ENCODE measurements around the gene MCRIP1. TPM values are rescaled to one million over a fixed set of nuclear protein-coding genes. Genes with fewer than 3 reads are reported as not detected.

The MCRIP1 gene
- total and polyA plus RNA-seq, 2 of the 13 experiments (the other 11 are each of a cell fraction or from before 2014, with no cell fraction given): 79.7 to 84.9 TPM

DNA sequence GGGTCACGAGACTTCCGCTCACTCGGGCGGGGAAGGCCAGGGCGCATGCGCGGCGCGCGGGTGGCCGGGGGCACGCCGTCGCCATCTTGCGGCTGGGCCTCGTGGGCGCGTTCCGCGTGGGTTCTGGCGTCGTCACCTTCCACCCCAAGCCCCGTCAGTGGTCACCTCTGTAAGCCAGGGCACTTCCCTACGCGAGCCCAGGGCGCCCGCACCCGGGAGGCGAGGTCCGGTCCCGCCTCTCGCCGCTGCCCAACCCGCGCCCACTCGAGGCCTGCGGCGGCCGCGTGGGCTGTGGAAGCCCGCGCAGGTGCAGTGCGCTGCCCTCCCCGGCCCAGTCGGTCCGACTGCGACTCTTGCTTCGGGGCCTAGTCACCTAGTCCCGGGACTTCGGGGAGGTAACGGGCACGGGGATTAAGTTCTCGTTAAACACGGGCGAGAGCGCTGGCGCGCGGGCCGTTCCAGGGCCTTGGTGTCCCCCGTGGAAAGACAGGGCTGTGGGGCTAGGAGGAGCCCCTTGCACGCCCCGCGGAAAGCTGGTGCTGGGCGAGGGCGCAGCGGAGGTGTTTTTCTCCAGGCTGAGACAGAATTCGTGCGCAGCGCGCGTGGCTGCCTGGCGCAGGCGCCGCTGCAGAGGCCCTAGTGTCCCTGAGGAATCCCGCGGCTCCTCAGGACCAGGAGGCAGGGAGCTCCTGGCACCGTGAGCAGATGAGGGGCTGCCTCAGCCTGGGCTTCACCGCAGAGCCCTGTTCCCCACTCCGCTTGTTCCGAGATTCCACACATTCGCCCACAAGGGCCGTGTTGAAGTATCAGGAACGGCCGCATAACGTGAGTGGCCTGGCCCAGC is 38.5 kb upstream of the MCRIP1 start (continued):
- TF ChIP-seq, protein P1, sequence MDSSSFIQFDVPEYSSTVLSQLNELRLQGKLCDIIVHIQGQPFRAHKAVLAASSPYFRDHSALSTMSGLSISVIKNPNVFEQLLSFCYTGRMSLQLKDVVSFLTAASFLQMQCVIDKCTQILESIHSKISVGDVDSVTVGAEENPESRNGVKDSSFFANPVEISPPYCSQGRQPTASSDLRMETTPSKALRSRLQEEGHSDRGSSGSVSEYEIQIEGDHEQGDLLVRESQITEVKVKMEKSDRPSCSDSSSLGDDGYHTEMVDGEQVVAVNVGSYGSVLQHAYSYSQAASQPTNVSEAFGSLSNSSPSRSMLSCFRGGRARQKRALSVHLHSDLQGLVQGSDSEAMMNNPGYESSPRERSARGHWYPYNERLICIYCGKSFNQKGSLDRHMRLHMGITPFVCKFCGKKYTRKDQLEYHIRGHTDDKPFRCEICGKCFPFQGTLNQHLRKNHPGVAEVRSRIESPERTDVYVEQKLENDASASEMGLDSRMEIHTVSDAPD (CRISPR knock-in tag; IDR thresholded peaks at IDR 0.05): 0 out of 2 replicates have a peak, but pooled peaks have one; percentile 42
- TF ChIP-seq, protein P2, sequence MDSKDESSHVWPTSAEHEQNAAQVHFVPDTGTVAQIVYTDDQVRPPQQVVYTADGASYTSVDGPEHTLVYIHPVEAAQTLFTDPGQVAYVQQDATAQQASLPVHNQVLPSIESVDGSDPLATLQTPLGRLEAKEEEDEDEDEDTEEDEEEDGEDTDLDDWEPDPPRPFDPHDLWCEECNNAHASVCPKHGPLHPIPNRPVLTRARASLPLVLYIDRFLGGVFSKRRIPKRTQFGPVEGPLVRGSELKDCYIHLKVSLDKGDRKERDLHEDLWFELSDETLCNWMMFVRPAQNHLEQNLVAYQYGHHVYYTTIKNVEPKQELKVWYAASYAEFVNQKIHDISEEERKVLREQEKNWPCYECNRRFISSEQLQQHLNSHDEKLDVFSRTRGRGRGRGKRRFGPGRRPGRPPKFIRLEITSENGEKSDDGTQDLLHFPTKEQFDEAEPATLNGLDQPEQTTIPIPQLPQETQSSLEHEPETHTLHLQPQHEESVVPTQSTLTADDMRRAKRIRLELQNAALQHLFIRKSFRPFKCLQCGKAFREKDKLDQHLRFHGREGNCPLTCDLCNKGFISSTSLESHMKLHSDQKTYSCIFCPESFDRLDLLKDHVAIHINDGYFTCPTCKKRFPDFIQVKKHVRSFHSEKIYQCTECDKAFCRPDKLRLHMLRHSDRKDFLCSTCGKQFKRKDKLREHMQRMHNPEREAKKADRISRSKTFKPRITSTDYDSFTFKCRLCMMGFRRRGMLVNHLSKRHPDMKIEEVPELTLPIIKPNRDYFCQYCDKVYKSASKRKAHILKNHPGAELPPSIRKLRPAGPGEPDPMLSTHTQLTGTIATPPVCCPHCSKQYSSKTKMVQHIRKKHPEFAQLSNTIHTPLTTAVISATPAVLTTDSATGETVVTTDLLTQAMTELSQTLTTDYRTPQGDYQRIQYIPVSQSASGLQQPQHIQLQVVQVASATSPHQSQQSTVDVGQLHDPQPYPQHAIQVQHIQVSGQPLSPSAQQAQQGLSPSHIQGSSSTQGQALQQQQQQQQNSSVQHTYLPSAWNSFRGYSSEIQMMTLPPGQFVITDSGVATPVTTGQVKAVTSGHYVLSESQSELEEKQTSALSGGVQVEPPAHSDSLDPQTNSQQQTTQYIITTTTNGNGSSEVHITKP (CRISPR knock-in tag; IDR thresholded peaks at IDR 0.05; ENCODE audit: low read depth): no peak
- TF ChIP-seq NFE2L1 (CRISPR knock-in tag; IDR thresholded peaks at IDR 0.05; ENCODE audit: borderline replicate concordance): peak; percentile 94
- no peak for TF ChIP-seq ZNF75D (CRISPR knock-in tag; IDR thresholded peaks at IDR 0.05; ENCODE audit: borderline replicate concordance)
- TF ChIP-seq, protein P3, sequence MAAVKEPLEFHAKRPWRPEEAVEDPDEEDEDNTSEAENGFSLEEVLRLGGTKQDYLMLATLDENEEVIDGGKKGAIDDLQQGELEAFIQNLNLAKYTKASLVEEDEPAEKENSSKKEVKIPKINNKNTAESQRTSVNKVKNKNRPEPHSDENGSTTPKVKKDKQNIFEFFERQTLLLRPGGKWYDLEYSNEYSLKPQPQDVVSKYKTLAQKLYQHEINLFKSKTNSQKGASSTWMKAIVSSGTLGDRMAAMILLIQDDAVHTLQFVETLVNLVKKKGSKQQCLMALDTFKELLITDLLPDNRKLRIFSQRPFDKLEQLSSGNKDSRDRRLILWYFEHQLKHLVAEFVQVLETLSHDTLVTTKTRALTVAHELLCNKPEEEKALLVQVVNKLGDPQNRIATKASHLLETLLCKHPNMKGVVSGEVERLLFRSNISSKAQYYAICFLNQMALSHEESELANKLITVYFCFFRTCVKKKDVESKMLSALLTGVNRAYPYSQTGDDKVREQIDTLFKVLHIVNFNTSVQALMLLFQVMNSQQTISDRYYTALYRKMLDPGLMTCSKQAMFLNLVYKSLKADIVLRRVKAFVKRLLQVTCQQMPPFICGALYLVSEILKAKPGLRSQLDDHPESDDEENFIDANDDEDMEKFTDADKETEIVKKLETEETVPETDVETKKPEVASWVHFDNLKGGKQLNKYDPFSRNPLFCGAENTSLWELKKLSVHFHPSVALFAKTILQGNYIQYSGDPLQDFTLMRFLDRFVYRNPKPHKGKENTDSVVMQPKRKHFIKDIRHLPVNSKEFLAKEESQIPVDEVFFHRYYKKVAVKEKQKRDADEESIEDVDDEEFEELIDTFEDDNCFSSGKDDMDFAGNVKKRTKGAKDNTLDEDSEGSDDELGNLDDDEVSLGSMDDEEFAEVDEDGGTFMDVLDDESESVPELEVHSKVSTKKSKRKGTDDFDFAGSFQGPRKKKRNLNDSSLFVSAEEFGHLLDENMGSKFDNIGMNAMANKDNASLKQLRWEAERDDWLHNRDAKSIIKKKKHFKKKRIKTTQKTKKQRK (IDR thresholded peaks at IDR 0.05; ENCODE audit: low read length): no peak
- peak; percentile 90; the same call in 1 of the 2 replicates for TF ChIP-seq SAP130 (CRISPR knock-in tag; IDR thresholded peaks at IDR 0.05; ENCODE audit: low read depth)
- TF ChIP-seq, protein P4, sequence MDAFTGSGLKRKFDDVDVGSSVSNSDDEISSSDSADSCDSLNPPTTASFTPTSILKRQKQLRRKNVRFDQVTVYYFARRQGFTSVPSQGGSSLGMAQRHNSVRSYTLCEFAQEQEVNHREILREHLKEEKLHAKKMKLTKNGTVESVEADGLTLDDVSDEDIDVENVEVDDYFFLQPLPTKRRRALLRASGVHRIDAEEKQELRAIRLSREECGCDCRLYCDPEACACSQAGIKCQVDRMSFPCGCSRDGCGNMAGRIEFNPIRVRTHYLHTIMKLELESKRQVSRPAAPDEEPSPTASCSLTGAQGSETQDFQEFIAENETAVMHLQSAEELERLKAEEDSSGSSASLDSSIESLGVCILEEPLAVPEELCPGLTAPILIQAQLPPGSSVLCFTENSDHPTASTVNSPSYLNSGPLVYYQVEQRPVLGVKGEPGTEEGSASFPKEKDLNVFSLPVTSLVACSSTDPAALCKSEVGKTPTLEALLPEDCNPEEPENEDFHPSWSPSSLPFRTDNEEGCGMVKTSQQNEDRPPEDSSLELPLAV (CRISPR knock-in tag; conservative IDR thresholded peaks at IDR 0.05; ENCODE audit: low read depth): peak; percentile 88; the same call in 1 of the 2 replicates
- no peak for TF ChIP-seq CBX2 (IDR thresholded peaks at IDR 0.05; ENCODE audit: low read depth, low read length)
- TF ChIP-seq CBX2 (CRISPR knock-in tag; IDR thresholded peaks at IDR 0.05; ENCODE audit: low read depth): no peak; the same call in 1 of the 2 replicates
- TF ChIP-seq ZNF124 (CRISPR knock-in tag; IDR thresholded peaks at IDR 0.05): no peak
- TF ChIP-seq, protein P5, sequence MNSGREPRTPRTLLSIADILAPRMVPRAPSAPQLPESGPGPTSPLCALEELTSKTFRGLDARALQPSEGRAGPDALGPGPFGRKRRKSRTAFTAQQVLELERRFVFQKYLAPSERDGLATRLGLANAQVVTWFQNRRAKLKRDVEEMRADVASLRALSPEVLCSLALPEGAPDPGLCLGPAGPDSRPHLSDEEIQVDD (CRISPR knock-in tag; IDR thresholded peaks at IDR 0.05; ENCODE audit: borderline replicate concordance): peak; percentile 99; the same call in 1 of the 2 replicates
- TF ChIP-seq GTF2F1 (IDR thresholded peaks at IDR 0.05; ENCODE audit: low read length): peak; percentile 74; the same call in 1 of the 2 replicates
- peak; percentile 73; the same call in 1 of the 2 replicates for TF ChIP-seq DNMT3B (CRISPR knock-in tag; conservative IDR thresholded peaks at IDR 0.05)
- TF ChIP-seq, protein P6, sequence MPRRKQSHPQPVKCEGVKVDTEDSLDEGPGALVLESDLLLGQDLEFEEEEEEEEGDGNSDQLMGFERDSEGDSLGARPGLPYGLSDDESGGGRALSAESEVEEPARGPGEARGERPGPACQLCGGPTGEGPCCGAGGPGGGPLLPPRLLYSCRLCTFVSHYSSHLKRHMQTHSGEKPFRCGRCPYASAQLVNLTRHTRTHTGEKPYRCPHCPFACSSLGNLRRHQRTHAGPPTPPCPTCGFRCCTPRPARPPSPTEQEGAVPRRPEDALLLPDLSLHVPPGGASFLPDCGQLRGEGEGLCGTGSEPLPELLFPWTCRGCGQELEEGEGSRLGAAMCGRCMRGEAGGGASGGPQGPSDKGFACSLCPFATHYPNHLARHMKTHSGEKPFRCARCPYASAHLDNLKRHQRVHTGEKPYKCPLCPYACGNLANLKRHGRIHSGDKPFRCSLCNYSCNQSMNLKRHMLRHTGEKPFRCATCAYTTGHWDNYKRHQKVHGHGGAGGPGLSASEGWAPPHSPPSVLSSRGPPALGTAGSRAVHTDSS (CRISPR knock-in tag; conservative IDR thresholded peaks at IDR 0.05): no peak; the same call in 1 of the 2 replicates
- TF ChIP-seq TBX2 (CRISPR knock-in tag; IDR thresholded peaks at IDR 0.05; ENCODE audit: borderline replicate concordance): peak; percentile 86
